ENCODE measurements around the gene GPN3. TPM values are rescaled to one million over a fixed set of nuclear protein-coding genes. Genes with fewer than 3 reads are reported as not detected.

GPN3 gene
- 7.7 and 14.7 TPM in 2 replicates for total RNA-seq (ENCODE audit: low replicate concordance)

DNA sequence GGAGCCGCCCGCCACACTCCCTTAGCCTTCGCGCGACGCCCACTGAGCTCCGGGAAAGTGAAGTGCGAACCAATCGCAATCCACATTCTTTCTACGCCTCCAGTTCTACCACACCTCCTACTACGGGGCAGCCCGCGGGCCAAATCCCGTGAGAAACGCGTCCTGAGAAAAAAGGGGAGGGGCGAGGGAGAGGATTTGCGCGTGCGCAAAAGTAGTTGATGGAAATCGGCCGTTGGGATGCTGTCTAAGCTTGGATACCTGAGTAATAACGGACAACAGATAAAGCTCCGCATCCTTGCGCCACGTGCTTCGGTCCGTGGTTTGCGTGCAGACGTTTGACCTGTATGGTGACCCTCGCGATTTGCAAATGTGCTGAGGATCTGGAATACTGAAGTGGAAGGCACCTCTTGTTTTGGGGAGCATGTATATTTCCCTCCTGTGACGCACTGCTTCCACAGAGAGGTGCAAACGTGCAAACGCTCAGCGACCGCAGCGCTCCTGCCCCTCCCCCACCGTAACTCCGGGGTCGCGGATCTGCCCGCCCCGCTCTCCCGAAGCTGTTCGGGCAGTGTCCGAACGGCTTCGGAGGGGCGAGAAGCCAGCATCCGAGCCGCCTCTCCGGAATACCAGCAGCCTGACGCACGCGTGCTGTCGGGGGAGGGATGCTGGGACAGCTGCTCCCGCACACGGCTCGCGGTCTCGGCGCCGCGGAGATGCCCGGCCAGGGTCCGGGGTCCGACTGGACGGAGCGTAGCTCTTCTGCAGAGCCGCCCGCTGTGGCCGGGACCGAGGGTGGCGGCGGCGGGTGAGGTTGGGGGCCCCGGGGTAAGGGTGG, at the start of gene GPN3, which contains the start of gene FAM216A:
Gene GPN3 (minus strand): TSS at position 44 of the 835 bp plus-strand sequence. CDS start 54 bp downstream, outside the sequence.
Gene FAM216A (plus strand): TSS at position 632 of the 835 bp plus-strand sequence. CDS start 31 bp downstream, at position 663.

DNA sequence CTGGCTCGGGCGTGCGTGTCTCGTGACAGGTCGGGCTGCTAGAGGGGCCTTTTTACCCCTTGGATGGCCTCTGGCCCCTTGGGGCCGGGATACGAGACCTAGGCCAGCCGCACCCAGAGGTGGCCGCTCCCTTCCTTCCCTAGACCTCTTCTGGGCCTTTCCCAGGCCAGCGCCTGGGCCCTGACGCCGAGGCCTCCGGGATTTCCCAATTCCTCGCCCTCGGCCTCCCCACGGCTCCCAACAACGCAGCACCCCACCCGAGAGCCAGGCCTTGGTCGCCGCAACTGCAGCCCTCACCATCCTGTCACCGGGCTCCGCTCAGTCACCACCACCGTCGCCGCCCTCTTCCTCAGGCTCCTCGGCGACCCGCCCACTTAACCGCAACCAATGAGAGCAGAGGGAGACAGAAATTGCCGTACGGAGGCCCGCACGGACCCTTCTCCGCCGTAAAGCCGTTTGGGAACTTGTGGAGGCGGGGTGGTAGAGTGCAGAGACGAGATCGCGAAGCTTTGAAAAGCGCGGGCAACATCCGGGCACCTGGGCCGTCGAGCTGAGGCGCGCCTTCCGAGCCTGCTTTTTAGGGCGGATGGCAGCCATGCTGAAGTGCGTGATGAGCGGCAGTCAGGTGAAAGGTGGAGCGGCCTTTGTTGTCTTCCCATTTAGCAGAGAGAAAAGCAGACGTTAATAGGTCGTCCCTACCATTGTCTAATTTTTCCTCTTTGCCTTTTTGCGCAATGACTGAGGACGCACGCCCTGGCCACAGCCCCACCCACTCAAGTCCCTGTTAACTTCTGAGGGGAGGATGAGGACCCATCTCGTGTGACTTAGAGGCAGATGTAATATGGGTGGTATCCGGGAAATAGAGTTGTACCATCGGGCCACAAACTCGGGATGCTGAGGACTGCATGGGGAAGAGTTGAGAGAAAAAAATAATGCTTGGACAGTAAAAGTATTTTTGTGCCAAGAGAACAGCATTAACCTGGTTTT, 34.0 kb upstream of the GPN3 start, which contains the start of the genes RAD9B and VPS29:
Gene RAD9B (plus strand): TSS at position 580 of the 987 bp plus-strand sequence. CDS start 7 bp downstream, at position 587.
Gene VPS29 (minus strand): TSS at position 360 of the 987 bp plus-strand sequence. CDS start 60 bp downstream, at position 300.

DNA sequence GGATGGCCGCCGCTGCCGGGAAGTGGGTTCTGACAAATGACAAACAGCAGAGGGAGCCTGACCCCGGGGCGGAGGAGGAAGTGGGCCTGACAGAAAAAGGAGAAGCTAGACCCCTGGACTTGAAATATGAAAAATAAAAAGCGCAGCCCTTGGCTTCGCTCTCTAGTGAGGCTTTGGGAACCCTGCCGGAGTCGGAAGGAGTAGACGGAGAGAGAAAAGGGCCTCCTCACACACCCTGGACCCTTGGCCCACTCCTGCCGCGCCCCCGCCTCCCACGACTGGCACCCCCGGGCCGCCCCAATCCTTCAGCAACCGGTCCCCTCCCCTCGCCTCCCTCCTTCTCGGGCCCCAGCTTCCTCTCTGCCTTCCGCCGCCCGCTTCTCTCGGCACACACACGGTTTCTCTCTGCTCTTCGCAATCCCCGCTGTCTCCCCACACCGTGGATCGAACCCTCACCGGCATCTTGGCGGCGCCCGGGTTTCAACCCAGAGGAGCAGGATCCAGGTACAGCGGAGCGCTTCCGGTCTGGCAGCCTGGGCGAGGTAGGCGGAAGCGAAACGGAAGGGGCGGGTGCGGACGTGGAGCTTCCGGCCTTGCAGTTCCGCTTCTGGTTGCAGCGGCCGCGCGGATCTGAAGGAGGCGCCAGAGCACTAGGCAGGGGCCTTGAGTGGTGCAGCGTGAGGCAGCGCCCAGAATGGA, 18.1 kb downstream of the GPN3 start, which contains the start of gene ARPC3:
Gene ARPC3 (minus strand): TSS at position 539 of the 699 bp plus-strand sequence. CDS start 77 bp downstream, at position 462.

DNA sequence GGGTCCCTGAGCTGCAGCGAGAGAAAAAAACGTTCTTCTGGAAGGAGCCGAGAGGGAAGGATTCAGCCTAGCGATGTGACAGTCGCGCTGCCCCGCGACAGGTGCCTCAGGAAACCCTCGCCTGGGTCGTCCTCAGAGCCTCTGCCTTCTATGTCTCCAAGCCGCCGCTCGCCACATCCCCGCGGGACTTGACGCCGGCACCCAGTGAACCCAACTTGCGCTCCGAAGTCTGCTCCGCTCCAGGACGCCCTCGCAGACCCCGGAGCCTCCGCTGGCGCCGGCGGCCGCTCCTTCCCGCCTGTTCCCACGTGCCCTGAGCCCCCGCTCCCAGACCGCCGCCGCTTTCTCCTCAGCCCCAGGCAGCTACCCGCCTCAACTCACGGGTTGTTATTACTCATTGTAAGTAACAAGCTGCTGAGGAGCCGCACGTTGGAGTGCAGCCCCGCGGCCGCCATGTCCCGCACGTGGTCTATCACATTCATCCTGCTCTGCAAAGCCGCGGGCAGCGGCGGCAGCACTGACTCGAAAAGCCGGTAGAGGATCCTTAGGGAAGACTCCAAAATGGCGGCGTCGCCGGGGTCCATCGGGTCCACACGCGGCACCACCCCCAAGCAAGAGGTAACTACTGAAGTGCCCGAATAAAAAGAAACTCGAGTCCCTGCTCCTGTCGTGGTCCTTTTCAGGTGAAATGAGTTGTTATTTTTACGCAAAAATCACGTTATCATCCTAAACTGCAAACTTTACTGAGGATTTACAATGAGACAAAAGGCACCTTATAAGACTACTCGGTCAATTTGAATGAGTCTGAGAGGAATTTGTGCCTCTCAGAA, 64.7 kb downstream of the GPN3 start, which contains the start of gene ANAPC7:
Gene ANAPC7 (minus strand): TSS at position 563 of the 830 bp plus-strand sequence. CDS start 81 bp downstream, at position 482.

Other genes starting within 250 kb of the GPN3 start
- 74.4 and 94.9 TPM in 2 replicates for gene ATP2A2, start 187.0 kb downstream of the GPN3 start, total RNA-seq (ENCODE audit: low replicate concordance)
- gene ANAPC7, start 64.5 kb downstream of the GPN3 start, total RNA-seq (ENCODE audit: low replicate concordance): 37.0 and 45.0 TPM in 2 replicates
- gene ARPC3, start 17.9 kb downstream of the GPN3 start, total RNA-seq (ENCODE audit: low replicate concordance): 79.9 and 229 TPM in 2 replicates
- gene FAM216A, start 588 bp upstream of the GPN3 start, total RNA-seq (ENCODE audit: low replicate concordance): 11.7 and 14.0 TPM in 2 replicates
- gene VPS29, start 33.9 kb upstream of the GPN3 start, total RNA-seq (ENCODE audit: low replicate concordance): 17.8 and 52.0 TPM in 2 replicates
- gene RAD9B, start 34.1 kb upstream of the GPN3 start, total RNA-seq (ENCODE audit: low replicate concordance): 0.30 TPM in 1 of 2 replicates, not detected in the other
- gene PPTC7, start 115.1 kb upstream of the GPN3 start, total RNA-seq (ENCODE audit: low replicate concordance): 4.4 TPM in 2 replicates
- gene TCTN1, start 145.9 kb upstream of the GPN3 start, total RNA-seq (ENCODE audit: low replicate concordance): 17.7 and 45.2 TPM in 2 replicates
- gene HVCN1, start 220.9 kb upstream of the GPN3 start, total RNA-seq (ENCODE audit: low replicate concordance): 1.8 and 2.0 TPM in 2 replicates

Data from smooth muscle cell of the coronary artery (primary cell).